GM18907 (cell line): Measurements from ENCODE around the gene HPCAL4.

ENCODE experiments used
- ATAC-seq: cut with Tn5 transposase; IDR thresholded peaks from one replicate; pipeline ENCODE4 v1.9.1; 2021; ENCODE audit warnings: mild to moderate bottlenecking, moderate library complexity; ENCODE audit not compliant: unreplicated experiment

The HPCAL4 gene

DNA sequence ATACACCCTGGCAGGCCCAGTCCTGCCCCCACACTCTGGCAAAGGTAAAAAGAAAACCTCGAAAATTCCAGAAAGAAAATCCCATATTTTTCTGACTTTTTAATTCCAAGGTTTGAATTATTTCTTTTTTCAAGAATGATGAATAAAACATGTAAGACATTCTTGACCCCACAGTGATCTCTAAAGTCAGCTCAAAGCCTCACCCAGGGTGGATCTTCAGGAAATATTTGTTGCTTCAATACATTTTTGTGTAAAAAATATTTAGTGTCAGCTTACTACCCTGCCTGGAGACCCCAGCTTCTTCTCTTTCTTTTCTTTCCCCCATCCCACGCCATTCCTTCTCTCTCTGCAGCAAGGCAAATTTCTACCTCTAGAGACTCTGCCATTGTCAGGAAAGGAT lies 12.3 kb downstream of the HPCAL4 start:
- ATAC-seq, result no peak

DNA sequence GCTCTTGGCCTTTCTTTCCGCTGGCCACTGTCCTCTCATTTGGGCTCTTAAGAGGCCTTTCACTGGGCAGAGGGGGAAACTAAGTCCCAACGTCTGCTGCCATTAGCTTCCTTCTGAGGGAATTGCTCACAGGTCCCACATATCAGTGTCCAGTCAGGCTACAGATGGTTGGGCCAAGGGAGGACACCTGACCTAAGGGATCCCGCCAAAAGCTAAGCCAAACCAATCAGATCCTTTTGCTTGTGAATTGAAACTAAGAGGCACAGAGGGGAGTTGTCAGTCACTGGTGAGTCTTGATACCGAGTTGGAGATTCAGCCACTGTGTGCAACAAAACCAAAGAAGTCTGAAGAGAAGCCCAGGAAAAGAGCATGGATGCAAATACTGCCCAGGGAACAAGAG lies 13.6 kb downstream of the HPCAL4 start:
- ATAC-seq, result no peak

DNA sequence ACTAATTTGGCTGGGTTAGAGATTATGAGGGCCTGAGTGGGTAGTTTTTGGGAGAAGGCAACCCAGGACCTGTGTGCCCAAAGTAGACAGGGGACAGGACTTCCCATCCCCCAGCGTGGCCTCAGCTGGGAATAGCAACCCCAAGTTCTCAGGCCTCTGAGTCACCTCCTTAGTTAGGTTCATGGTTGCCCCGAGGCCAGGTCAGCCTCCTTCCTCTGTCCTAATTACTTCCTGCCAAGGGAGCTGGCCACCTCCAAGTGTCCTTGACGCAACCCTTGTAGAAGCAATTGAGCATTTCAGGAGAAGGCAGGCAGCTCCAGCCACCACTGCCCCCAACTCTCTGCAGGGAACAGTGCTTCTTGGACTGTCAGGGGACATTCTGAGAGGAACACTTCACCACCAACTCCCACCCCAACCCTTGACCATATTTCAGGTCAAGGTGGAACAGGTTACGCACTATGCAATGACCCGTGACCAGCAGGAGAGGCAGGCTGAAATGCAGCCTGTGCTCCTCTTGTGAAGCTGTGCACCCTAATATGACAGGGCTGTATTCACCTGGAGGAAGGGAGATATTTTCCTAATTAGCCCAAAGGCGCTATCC lies 14.2 kb downstream of the HPCAL4 start:
- ATAC-seq, result no peak

DNA sequence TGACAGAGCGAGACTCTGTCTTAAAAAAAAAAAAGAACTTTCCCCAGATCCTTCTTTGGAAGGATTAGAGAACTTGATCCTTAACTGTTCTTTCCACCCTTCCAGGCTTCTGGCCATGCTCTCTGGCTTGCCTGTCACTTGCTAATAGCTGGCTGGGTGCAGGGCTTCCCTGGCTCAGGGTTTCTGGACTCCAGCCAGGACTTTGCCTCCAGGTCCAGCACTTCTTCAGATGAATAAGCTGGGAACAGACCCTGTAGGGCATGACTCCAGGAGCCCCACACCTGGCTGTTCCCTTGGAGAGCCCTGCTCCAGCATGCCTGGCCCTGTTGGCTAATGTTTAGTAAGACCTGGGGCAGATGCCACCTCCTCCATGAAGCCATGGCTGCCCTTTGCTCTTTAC lies 16.0 kb downstream of the HPCAL4 start:
- no peak for ATAC-seq

DNA sequence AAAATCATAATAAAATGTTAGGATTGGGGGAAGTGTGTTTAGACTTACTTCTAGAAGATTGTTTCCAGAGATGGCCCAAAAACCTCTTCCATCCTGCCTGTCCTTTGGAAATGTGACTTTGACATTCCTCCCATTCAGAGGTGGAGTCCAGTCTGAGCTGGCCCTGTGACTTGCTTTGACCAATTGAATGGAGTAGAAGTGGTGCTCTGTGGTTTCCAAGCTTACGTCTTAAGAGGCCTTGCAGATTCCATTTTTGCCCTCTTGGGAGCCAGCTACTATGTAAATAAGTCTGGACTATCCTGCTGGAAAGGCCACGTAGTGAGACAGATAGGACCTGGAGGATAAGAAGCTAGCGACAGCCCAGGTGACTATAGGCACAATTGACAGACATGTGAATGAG lies 18.0 kb downstream of the HPCAL4 start:
- ATAC-seq, result no peak

DNA sequence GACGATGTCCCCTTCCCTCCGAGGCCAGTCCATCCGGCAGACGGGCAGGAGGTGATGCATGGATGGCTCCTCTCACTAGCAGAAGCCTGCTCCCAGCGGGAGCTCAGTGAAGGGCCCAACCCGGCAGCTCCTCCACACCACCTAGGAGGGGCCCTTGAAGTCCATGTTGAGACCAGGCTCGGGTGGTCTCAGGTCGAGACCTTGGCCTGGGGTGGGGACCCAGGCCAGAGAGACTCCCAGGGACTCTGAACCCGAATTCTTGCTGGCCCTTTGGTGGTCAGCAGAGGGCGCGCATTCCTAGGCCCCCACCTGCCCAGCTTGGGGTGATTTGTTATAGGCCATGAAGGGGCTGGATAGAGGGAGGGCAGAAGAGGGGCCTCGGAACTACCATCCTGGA lies 18.7 kb downstream of the HPCAL4 start:
- ATAC-seq, result no peak

DNA sequence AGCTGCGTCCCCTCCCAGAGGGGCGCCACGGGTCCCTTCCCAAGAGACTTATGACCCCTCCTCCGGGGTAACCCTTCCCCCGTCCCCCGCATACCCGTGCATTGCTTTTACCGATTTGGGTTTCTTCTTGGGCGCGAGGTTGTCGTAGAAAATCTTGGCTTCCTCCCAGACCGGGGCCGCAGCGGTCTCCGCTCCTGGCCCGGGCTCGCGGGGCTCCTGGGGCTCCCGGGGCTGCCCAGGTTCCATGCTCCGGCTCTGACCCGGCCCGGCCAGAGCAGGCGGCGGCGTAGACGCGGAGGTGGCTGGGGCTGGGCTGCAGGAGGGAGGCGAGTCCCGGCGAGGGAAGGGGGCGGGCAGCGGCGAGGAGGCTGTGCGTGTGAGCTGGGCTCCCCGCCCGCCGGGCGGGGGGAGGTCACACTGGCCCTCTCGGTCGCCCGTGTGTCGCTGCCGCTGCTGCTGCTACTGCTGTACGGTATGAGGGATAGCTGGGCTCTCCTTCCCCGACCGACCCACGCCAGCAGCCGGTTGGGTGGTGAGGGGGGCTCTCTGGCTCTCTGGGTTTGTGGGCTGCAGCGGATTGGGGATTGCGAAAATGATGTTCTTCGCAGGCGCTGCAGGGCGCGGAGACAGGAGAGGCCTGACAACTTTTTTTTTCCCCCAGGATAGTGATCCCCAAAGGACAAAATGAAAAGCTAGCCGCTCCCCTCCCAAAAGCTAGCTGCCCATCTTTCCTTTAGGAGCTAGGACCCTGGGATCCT lies 19.3 kb downstream of the HPCAL4 start, which contains the start of gene NT5C1A:
TSS of gene NT5C1A (minus strand) at position 315 of the 758 bp plus-strand sequence. CDS start at position 246, 69 bp downstream.
- ATAC-seq, result no peak

DNA sequence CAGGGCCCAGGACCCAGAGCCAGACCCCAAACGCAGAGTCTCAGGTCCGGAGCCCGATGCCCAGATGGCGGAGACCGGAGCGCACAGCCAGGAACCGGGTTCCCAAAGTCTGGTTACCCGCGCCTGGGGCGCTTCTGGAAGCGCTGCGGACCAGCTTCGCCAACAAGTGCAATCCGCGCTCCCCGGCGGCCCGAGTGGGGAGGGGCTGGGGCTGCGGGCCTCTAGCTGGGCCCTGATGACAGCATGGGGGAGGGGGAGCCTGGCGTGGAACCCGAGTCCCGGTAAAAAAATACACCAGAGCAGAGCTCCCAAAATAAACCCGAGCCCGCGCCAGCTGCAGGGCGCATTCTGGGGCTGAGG lies 19.8 kb downstream of the HPCAL4 start:
- no peak for ATAC-seq

DNA sequence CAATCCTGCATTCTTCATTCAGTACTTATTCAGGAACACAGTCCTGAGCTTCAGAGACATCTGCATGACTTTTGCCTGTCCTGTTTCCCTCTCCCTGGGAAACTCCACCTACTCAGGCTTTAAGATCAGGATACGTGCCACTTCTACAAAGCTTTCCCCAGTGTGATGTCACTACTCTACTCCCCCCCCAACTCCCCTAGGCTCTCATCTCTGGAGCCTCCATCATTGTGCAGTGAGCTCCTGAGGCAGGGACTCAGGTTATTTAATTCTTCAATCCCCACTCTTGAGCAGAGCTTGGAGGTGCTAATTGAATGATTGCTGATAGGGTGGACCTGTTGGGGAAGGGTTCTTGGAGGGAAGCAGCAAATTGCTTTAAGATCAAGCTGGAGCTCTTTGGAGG lies 20.5 kb downstream of the HPCAL4 start:
- ATAC-seq, result no peak

DNA sequence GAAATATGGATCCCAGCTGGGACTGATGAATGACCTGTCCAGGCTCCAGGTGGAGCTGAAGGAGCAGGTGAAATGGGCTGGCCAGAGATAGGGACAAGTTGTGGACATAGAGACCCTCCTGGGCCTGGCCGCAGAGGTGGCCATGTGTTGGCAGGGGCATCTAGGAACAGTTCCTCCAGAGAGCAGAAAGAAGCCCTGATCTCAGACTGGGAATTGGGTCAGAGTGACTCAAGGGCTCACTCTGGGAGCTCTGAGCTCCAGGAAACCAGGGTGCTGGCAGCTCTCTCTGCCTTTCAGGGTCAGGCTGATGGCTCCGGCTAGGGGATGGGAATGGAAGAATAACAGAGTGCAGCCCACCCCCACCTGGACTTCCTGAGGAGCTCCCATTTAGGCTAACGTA lies 22.3 kb downstream of the HPCAL4 start:
- no peak for ATAC-seq

DNA sequence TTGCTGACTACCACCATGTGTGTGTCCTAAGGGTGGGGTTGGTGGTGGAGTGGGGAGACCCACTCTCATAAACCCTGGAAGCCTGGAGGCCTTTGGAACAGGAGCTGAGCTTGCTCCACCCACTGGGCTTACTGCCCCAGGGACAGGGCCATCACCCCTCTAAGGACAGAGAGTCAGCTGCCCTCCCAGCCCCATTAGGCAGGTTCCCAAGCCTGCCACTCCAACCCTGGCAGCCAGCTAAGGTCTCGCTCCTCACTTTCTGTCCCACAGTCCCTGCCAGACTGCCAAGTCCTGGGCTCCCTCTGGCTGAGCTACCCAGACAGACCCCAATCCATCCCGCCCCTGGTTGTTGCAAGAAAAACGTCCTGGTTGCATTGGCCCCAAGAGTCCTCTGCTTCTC lies 23.1 kb downstream of the HPCAL4 start:
- ATAC-seq, result no peak

DNA sequence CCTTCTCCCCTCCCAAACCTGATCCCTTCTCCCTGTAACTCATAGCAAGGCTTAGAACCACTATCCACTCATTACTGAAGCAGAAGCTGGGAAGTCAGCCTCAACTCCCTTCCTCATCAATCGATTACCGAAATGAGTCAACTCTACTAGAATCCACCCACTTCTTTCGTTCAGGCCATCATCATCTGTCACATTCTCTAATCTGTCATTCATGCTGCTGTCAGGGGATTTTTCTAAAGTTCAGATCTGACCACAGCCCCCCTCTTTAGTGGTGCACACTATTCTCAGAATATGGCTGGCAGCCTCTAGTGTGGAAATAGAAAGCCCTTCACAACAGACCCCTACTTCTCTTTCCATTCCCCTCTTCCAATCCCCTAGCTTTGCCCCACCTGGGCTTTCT lies 24.5 kb downstream of the HPCAL4 start:
- ATAC-seq, result peak; percentile 84

DNA sequence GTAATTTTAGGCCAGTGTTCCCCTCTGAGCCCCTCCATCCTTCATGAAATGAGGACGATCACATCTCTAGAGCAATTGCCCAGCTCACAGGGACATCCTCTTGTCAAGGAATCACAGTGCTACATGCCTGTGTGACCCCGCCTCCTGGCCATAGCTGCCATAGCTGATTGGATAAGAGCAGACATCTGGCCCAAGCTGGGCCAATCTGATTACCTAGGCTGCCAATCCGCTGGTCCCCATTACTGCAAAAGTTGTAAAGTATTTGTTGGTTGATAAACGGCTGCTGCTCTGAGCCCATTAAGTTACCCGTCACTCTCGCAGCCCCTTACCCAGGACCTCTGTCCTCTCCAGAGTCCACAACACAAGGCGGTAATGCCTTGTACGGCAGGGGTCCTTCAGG lies 27.7 kb downstream of the HPCAL4 start:
- no peak for ATAC-seq

DNA sequence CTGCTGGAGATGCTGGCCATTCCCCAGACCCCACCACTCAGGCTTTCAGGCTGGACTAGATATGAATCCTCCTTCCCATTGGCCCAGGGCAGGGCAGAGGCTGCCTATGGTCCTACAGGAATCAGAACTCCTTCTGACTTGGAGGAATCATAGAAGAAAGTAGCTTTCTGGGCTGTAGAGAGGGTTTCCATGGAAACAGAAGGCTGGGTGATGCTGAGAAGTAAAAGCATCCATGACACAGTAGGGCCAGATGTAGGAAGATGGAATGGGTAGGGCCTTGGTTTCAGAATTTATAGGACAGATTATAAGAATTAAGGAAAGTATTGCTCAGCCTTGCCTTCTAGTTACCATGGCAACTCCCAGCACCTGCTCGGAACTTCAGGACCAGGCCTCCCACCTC lies 28.4 kb downstream of the HPCAL4 start:
- ATAC-seq, result no peak

DNA sequence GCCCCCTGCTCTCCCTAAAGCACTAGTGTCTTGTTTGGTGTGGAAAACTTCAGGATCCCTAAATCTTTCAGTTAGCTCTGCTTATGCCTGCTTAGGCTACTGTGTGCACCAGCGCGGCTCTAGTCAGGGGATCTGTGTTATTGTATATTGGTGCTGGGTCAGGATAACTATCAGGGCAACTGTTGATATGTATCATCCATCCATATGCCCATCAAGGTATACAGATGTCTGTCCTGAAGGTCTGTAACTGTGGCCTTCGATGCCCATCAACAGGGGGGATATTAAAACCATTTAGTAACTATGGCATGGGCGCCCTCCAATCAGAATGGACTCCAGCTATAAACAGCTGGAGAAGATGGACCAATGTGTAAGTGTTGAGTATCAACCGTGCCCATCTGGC lies 31.7 kb downstream of the HPCAL4 start:
- no peak for ATAC-seq

DNA sequence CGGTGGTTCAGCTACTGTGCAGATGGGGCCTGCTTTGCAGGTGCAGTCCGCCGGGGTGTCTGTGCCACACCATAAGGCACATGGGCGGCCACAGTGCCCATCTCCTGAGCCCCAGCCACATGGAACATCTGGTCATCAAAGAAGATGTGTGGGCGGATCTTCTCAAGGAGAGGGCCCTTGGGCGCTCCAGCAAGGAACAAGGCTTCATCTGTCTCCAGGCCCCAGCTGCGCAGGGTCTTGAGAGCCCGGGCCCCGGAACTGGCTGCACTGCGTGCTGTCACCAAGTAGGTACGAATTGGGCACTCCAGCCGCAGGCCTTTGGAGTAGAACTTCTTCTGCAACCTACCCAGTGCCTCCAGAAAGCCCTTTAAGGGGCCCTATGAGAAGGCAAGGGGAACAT lies 32.1 kb downstream of the HPCAL4 start:
- ATAC-seq, result no peak

DNA sequence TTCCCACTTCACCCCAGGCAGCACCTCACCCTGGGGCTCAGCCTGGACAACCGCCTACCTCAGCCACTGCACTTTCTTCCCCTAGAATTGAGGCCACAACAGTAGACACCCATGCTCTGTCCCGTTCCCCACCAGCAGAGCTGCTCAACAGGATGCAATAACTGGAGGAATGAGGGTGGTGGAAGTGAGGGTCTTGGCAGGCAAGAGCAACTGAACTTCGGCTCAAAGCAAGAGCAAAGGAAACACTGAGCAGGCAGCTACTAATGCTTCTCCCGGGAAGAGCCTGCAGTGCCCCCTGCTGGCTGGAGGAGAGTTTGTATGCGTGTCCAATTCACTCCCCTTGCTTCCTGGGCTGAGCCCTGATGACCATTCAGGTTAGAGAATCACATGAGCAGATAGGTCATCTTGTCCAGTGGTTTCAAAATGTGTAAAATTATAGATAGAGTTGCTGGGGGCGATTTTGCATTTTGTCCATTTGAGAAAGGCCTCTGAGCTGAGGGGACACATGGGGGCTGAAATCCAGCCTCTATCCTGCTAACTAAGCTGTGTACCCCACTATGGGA lies 33.2 kb downstream of the HPCAL4 start:
- ATAC-seq, result no peak

DNA sequence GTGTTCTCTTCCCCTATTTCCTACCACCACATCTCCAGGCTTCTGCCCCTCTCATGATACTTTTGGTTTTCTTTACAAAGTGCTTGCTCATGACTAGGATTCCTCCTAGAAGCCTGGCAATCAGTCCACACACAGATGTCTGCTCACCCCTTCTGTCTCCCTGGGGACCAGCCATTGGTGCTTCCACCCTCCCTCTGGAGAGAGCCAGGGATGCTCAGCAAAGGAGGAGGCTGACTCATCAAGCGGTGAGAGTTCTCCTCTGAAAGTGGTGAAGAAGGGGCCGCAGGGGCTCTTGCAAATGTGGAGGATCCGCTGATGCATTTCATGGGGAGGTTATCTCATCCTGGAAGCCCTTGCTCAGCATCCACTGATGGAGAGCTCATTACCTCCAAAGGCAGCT lies 33.8 kb downstream of the HPCAL4 start:
- ATAC-seq, result no peak

DNA sequence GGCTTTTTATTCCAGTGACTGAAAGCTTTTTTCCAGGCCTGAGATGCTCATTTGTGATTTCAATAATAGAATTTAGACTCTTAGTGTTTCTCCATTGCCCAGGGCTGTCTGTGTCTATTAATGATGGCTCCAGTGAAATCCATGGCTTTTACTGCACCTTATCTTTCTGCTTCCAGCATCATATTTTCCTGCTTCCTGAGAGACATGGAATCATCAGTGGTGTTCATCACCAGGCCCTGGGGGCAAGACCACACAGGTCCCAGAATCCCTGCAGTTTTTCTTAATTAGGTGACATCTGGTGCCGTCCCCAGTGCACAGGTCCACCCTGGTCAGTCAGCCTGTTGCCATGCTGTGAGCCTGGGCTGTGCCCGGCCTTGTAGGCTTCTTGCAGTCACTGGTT lies 34.8 kb downstream of the HPCAL4 start:
- no peak for ATAC-seq

DNA sequence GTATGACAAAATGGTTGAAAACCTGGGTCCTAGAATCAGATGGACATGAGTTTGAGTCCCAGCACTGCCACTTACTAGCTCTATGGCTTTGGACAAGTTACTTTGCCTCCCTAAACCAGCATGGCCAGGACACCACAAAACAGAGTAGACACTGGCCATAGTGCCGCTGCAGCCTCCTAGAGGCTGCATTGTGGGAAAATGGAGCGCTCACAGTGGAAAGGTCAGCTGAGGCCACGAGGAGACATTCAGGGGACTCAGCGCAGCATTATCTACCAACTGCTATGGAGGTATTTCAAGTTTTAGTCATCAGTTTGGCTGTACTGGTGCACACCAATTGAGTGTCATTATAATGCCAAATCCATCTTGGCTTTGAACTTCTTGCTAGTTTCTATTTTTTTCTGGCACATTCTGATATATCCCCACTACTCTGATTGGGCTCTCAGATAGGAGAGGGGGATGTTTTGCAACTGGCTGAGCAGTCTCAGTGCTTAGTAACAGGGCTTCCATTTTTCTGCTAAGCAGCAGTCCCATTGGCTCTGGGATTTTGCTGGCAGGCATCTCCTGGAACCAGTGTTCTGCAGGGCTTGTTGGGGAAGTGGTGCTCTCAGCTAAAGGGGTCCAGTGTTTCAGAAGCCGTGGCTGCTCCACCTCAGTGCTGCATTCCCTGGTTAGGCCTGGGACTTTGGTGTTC lies 35.5 kb downstream of the HPCAL4 start:
- ATAC-seq, result no peak

DNA sequence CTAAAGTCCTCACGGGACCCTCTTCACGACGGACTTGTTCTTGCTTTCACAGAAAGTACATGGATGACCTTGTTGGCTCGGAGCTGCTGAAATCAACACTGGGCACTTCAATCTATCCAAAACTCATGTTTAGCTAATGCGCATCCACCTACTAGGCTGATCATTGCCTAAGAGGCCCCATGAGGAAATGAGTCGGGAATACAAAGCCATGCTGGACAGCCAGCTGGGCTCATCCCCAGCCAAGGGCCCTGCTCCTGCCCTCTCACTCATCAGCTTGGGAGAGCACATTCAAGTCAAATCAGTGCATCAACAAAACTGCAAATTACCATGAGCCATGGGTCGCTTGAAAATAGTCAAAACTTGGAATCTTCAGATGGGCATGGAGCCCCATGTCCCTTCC lies 36.9 kb downstream of the HPCAL4 start:
- ATAC-seq, result no peak

DNA sequence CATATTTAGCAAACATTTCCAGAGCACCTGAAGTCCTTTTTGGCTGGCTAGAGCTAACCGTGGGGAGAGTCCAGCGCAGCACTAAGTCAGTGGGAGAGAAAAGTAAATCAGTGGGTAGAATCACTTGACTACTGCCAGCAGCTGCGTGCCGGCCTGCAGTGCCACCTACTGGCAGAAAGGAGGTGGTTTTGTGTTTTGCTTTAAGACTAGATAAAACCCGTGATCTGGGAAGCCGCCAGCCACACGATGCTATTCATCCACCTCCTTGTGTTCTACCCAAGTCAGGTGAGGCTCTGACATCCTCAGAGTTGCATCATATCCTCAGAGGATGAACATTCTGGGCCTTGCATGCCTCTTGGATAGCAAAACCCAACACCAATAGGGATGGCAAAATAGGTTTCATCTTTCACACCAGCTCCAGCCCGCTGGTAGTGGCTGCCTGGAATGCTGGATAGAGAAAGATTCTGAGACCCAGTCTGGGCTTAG lies 37.6 kb downstream of the HPCAL4 start:
- peak; percentile 56 for ATAC-seq
